ENCODE results near the gene PDYN.

DNA sequence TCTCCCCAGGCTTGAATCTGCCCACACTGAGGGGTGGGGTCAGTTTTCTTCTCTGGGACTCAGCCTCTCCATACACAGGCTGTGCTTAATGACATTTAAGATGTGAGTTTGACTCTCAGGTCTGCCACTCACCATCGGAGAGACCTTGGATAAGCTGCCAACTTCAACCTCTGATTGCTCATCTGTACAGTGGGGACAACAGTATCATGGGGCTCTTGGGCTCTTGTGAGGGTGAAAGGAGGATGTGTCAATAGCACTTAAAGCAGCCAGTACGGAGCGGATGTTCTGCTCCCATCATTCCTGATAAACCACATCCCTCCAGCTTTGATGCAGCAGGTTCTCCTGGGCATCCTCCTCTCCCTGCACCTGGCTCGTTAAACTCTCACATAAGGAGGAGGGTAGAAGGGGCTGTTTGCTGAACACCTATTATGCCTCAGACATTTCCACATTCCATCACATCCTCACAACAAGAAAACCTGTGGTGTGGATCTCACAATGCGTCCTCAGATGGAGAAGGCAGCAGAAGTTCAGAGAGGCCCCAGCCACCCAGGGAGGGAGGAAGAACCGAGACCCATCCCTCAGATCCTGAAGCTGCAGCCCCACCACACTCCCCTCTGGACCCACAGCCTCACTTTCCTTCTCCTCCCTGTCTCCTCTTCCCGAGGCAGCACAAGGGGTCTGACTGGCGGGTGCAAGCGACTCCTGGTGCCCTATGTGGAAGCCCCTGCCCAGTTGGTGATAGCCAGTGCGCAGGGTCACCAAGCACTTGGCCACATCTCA is 1.9 kb upstream of the PDYN start:
- TF ChIP-seq POLR2A (IDR thresholded peaks at IDR 0.05) (no peak), POLR2AphosphoS5 (IDR thresholded peaks at IDR 0.05) (no peak), EP300 (IDR thresholded peaks at IDR 0.05) (no peak)
- TF ChIP-seq, protein P1, sequence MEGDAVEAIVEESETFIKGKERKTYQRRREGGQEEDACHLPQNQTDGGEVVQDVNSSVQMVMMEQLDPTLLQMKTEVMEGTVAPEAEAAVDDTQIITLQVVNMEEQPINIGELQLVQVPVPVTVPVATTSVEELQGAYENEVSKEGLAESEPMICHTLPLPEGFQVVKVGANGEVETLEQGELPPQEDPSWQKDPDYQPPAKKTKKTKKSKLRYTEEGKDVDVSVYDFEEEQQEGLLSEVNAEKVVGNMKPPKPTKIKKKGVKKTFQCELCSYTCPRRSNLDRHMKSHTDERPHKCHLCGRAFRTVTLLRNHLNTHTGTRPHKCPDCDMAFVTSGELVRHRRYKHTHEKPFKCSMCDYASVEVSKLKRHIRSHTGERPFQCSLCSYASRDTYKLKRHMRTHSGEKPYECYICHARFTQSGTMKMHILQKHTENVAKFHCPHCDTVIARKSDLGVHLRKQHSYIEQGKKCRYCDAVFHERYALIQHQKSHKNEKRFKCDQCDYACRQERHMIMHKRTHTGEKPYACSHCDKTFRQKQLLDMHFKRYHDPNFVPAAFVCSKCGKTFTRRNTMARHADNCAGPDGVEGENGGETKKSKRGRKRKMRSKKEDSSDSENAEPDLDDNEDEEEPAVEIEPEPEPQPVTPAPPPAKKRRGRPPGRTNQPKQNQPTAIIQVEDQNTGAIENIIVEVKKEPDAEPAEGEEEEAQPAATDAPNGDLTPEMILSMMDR (IDR thresholded peaks at IDR 0.05), result no peak

All from gastroesophageal sphincter (tissue), 3 donors.